HCT116 (cell line): ENCODE data around the gene PNPLA5.

Experiments
- CTCF ChIP-seq, 3 experiments: fragments of 200-600 bp in 1 of 3; sonication (generic) in 1 of 3; IDR thresholded peaks in 2 of 3; conservative IDR thresholded peaks in 1 of 3; 2 replicates each; pipeline ENCODE4 v1.5.1; 2012 to 2017; ENCODE audit warnings: low read depth in 2 of 3, low read length in 2 of 3, antibody characterized with exemption in 1 of 3, borderline replicate concordance in 1 of 3, control low read depth in 1 of 3, mild to moderate bottlenecking in 1 of 3, mixed read lengths in 1 of 3, mixed run types in 1 of 3, moderate library complexity in 1 of 3; ENCODE audit not compliant: insufficient read depth in 1 of 3
- POLR2A ChIP-seq: IDR thresholded peaks from 2 replicates; pipeline ENCODE4 v1.7.0; 2011; ENCODE audit warnings: borderline replicate concordance; ENCODE audit not compliant: insufficient read depth, insufficient read length; ENCODE audit errors: extremely low read depth
- REST ChIP-seq: IDR thresholded peaks from 2 replicates; pipeline ENCODE4 v1.6.1; 2012; ENCODE audit warnings: low read depth
- SIN3A ChIP-seq: IDR thresholded peaks from 2 replicates; pipeline ENCODE4 v1.6.1; 2012; ENCODE audit warnings: low read depth
- TF ChIP-seq, protein P1 (sequence below): IDR thresholded peaks from 2 replicates; pipeline ENCODE4 v1.6.1; 2012

DNA sequence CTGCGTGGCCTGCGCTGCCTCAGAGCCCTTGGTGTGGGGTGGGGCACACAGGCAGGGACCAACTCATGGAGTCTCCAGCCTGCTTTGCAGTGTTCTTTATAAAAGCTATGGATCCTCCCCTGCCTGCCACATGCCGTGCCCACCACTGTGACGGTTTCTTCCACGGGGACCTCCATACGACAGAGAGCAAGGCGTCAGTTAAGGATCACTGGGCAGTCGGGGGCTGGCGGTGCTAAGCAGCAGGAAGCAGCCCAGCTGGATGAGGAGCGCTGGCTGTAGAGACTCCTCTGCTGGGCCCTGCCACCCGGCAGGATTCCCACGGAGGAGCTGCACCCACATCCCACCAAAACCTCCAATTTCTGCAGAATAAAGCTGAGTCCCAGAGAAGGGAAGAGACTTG, 56.6 kb downstream of the PNPLA5 start:
- TF ChIP-seq CTCF (IDR thresholded peaks at IDR 0.05 in 2 of 3, conservative IDR thresholded peaks at IDR 0.05 in 1 of 3; ENCODE audit: borderline replicate concordance in 1 of 3, insufficient read depth in 1 of 3, low read depth in 2 of 3, low read length in 2 of 3) (no peak), SIN3A (no peak), REST (no peak), POLR2A (no peak)
- TF ChIP-seq, protein P1, sequence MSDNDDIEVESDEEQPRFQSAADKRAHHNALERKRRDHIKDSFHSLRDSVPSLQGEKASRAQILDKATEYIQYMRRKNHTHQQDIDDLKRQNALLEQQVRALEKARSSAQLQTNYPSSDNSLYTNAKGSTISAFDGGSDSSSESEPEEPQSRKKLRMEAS, result no peak
